ENCODE data around the gene KLKB1.
"Not testable (repeated sequence)": the region's sequence is repeated elsewhere in the genome, so short reads cannot be mapped to it uniquely, and the experiment has no call there.

The KLKB1 gene

GRCh38 chr4:186265683-186266652 lies 38.7 kb downstream of the KLKB1 start, which contains the start of gene F11:
Gene F11, plus strand, starts transcription at chr4:186266189. Its CDS starts 948 bp downstream, at chr4:186267137.
- TF ChIP-seq ZFX (IDR thresholded peaks at IDR 0.05; ENCODE audit: borderline replicate concordance), result no peak
- TF ChIP-seq CTCF (IDR thresholded peaks at IDR 0.05), result no peak
- H3K27ac ChIP-seq, result no peak within 1 kb of the TSS

GRCh38 chr4:186266729-186267456 lies 39.6 kb downstream of the KLKB1 start:
- H3K27ac ChIP-seq, result no peak overlapping the region
- no peak for TF ChIP-seq ZFX (IDR thresholded peaks at IDR 0.05; ENCODE audit: borderline replicate concordance)
- TF ChIP-seq CTCF (IDR thresholded peaks at IDR 0.05), result no peak

GRCh38 chr4:186271081-186271678 lies 43.9 kb downstream of the KLKB1 start:
- H3K27ac ChIP-seq, result no peak overlapping the region
- TF ChIP-seq ZFX (IDR thresholded peaks at IDR 0.05; ENCODE audit: borderline replicate concordance) (no peak), CTCF (IDR thresholded peaks at IDR 0.05) (no peak)

GRCh38 chr4:186272699-186273391 lies 45.5 kb downstream of the KLKB1 start:
- H3K27ac ChIP-seq, result no peak overlapping the region
- TF ChIP-seq CTCF (IDR thresholded peaks at IDR 0.05) (no peak), ZFX (IDR thresholded peaks at IDR 0.05; ENCODE audit: borderline replicate concordance) (no peak)

GRCh38 chr4:186273392-186273789 lies 46.1 kb downstream of the KLKB1 start:
- H3K27ac ChIP-seq, result not testable (repeated sequence)

GRCh38 chr4:186283311-186283710 lies 56.0 kb downstream of the KLKB1 start:
- TF ChIP-seq ZFX (IDR thresholded peaks at IDR 0.05; ENCODE audit: borderline replicate concordance) (no peak), CTCF (IDR thresholded peaks at IDR 0.05) (no peak)
- H3K27ac ChIP-seq, result no peak overlapping the region

- no peak overlapping the region for H3K27ac ChIP-seq
- TF ChIP-seq ZFX (IDR thresholded peaks at IDR 0.05; ENCODE audit: borderline replicate concordance), result no peak
- no peak for TF ChIP-seq CTCF (IDR thresholded peaks at IDR 0.05)
These were observed 57.8 kb downstream of the KLKB1 start for GRCh38 chr4:186285147-186285546.
